Mesenchymal stem cell (in vitro differentiated cells and primary cell): ENCODE measurements around the gene MIPEP.

Experiments
- DNase-seq: peaks from one replicate; pipeline ENCODE4 v3.0.0-alpha.2; 2013
- H2AFZ ChIP-seq: one replicate; pipeline ENCODE4 v1.6.1; 2013; ENCODE audit warnings: low read depth, mild to moderate bottlenecking, control low read depth, inconsistent platforms, low read length, moderate library complexity
- H2AK5ac ChIP-seq: 2 replicates; pipeline ENCODE4 v1.6.1; 2013; ENCODE audit warnings: low read length, moderate library complexity, mild to moderate bottlenecking, inconsistent platforms; ENCODE audit not compliant: severe bottlenecking
- H2BK120ac ChIP-seq: one replicate; pipeline ENCODE4 v1.6.1; 2013; ENCODE audit warnings: low read depth, mild to moderate bottlenecking, inconsistent platforms, low read length, moderate library complexity
- H2BK12ac ChIP-seq, 2 experiments: one replicate each; pipeline ENCODE4 v1.6.1; 2013; ENCODE audit warnings: inconsistent platforms in 2 of 2, low read length in 2 of 2, mild to moderate bottlenecking in 2 of 2, moderate library complexity in 2 of 2, control low read depth in 1 of 2
- H2BK15ac ChIP-seq: one replicate; pipeline ENCODE4 v1.6.1; 2013; ENCODE audit warnings: mild to moderate bottlenecking, low read depth, inconsistent platforms; ENCODE audit not compliant: poor library complexity, severe bottlenecking
- H2BK5ac ChIP-seq: 2 replicates; pipeline ENCODE4 v1.6.1; 2013; ENCODE audit warnings: low read depth, mild to moderate bottlenecking, low read length, control low read depth, inconsistent platforms; ENCODE audit not compliant: poor library complexity, severe bottlenecking
- H3K14ac ChIP-seq, 2 experiments: one replicate each; pipeline ENCODE4 v1.6.1; 2013; ENCODE audit warnings: inconsistent platforms in 2 of 2, low read length in 2 of 2, control low read depth in 1 of 2, mild to moderate bottlenecking in 1 of 2, moderate library complexity in 1 of 2
- H3K18ac ChIP-seq, 2 experiments: one replicate each; pipeline ENCODE4 v1.6.1; 2013; ENCODE audit warnings: inconsistent platforms in 2 of 2, low read length in 2 of 2, control low read depth in 1 of 2, low read depth in 1 of 2, mild to moderate bottlenecking in 1 of 2
- H3K23ac ChIP-seq, 2 experiments: one replicate each; pipeline ENCODE4 v1.6.1; 2013; ENCODE audit warnings: inconsistent platforms in 2 of 2, low read length in 2 of 2, mild to moderate bottlenecking in 2 of 2, moderate library complexity in 2 of 2, control low read depth in 1 of 2
- H3K27ac ChIP-seq: 2 replicates; pipeline ENCODE4 v1.5.1; 2013; ENCODE audit warnings: mild to moderate bottlenecking, moderate library complexity, low read length, control low read depth, inconsistent platforms; ENCODE audit not compliant: poor library complexity, severe bottlenecking
- H3K27me3 ChIP-seq, 2 experiments: 2 replicates each; pipeline versions ENCODE4 v1.6.1 to v1.7.0; 2013; ENCODE audit warnings: low read length in 2 of 2, mild to moderate bottlenecking in 2 of 2, moderate library complexity in 2 of 2, control low read depth in 1 of 2, inconsistent platforms in 1 of 2; ENCODE audit not compliant: control insufficient read depth in 1 of 2, insufficient read depth in 1 of 2
- H3K36me3 ChIP-seq, 2 experiments: 2 replicates each; pipeline versions ENCODE4 v1.6.1 to v1.7.0; 2013; ENCODE audit warnings: low read length in 2 of 2, control low read depth in 1 of 2, inconsistent platforms in 1 of 2, low read depth in 1 of 2, mild to moderate bottlenecking in 1 of 2; ENCODE audit not compliant: insufficient read depth in 2 of 2, control insufficient read depth in 1 of 2
- H3K4ac ChIP-seq, 2 experiments: one replicate each; pipeline ENCODE4 v1.6.1; 2013; ENCODE audit warnings: inconsistent platforms in 2 of 2, low read length in 2 of 2, mild to moderate bottlenecking in 2 of 2, moderate library complexity in 2 of 2, control low read depth in 1 of 2, low read depth in 1 of 2
- H3K4me1 ChIP-seq: 2 replicates; pipeline ENCODE4 v1.6.1; 2013; ENCODE audit warnings: low read depth, low read length, control low read depth; ENCODE audit not compliant: control insufficient read depth, insufficient read depth
- H3K4me2 ChIP-seq: 2 replicates; pipeline ENCODE4 v1.6.1; 2013; ENCODE audit warnings: low read length, mild to moderate bottlenecking, inconsistent platforms; ENCODE audit not compliant: poor library complexity, severe bottlenecking
- H3K4me3 ChIP-seq, 2 experiments: 2 replicates each; pipeline versions ENCODE4 v1.5.1 to v1.7.0; 2013; ENCODE audit warnings: low read length in 2 of 2, mild to moderate bottlenecking in 2 of 2, control low read depth in 1 of 2, low read depth in 1 of 2; ENCODE audit not compliant: insufficient read depth in 1 of 2
- H3K79me1 ChIP-seq: replicated peaks from 2 replicates; pipeline ENCODE4 v1.6.1; 2013; ENCODE audit warnings: mild to moderate bottlenecking, control low read depth, low read length, inconsistent platforms; ENCODE audit not compliant: poor library complexity, severe bottlenecking
- H3K9ac ChIP-seq: 2 replicates; pipeline ENCODE4 v1.7.0; 2013; ENCODE audit warnings: mild to moderate bottlenecking, low read length, moderate library complexity
- H3K9me3 ChIP-seq: 2 replicates; pipeline ENCODE4 v1.7.0; 2013; ENCODE audit warnings: mild to moderate bottlenecking, low read length; ENCODE audit not compliant: control insufficient read depth
- H4K8ac ChIP-seq: one replicate; pipeline ENCODE4 v1.6.1; 2013; ENCODE audit warnings: inconsistent platforms, mild to moderate bottlenecking, low read length, moderate library complexity
- H4K91ac ChIP-seq: one replicate; pipeline ENCODE4 v1.6.1; 2013; ENCODE audit warnings: mild to moderate bottlenecking, low read length, inconsistent platforms
- WGBS: methylation state at CpG from one replicate; pipeline ENCODE4 v1.1.7; 2013; ENCODE audit warnings: mixed read lengths; 5-methylcytosine and 5-hydroxymethylcytosine counted together

Gene MIPEP

DNA sequence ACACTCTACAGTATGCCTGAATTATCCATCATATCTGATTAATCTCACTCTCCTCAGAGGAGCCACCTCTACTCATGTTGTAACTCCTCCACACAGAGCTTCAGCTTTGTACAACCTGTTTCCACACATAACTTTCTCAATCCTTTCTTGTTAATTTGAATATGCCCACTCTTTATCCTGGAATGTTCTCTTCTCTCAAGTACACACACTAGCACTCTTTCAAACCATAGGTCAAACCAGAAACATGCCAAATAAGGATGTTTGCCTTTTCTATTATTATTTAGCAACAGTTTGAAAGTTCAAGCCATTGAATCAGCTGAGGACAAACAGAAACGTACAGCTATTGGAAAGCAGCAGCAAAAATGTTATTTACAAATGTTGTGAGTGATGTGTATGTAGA, 110.3 kb downstream of the MIPEP start:
- Histone ChIP-seq H3K23ac (no peak overlapping the region), H4K8ac (no peak overlapping the region), H3K4me1 (peaks cover 2% of the 10 kb centered on the region), H3K9me3 (no peaks in the 10 kb centered on the region), H3K27ac (no peak overlapping the region), H3K36me3 (peaks cover 0 to 4% of the 10 kb centered on the region in 2 experiments), H2BK12ac (no peak overlapping the region), H2BK5ac (no peak overlapping the region), H2BK120ac (no peak overlapping the region), H2AFZ (no peak overlapping the region), H3K79me1 (no peaks in the 10 kb centered on the region), H3K14ac (no peak overlapping the region), H3K9ac (no peak overlapping the region), H3K4me3 (no peak overlapping the region), H3K27me3 (no peaks in the 10 kb centered on the region), H2AK5ac (no peak overlapping the region), H2BK15ac (no peak overlapping the region), H4K91ac (no peak overlapping the region), H3K4me2 (no peak overlapping the region), H3K4ac (no peak overlapping the region), H3K18ac (no peak overlapping the region)
- DNase-seq = peak; percentile 82
- 20% methylated on average over 1 of the region's 1 CpG for WGBS

DNA sequence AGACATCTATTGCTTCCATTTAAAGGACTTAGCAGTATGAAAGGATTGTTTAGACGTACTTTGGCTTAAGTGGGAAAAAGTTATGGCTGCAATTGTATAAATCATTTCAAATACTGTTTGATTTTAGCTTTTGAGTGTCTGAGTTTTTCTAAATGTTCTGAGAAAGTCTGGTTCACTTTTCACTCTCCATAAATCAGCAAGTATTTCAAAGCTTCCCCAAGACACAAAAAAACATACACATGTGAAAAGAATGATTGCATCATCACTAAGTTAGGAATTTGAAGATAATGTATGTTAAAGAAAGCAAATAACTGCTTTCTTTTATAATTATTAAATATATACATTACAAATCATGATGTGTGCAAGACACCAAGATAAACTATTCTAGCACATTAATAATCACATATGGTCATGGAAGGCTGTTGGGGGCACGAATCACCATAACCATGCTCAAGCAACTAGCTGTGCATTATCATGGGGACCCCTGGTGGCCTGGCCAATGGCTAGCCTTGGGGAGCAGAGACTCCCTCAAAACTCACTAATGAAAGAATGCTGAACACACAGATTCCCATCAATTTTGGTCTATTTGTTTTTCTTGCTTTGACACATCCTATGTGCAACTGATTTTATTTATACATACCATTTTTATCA, 111.1 kb downstream of the MIPEP start:
- Histone ChIP-seq H3K18ac (no peak overlapping the region), H2BK15ac (no peak overlapping the region), H3K14ac (no peak overlapping the region)

DNA sequence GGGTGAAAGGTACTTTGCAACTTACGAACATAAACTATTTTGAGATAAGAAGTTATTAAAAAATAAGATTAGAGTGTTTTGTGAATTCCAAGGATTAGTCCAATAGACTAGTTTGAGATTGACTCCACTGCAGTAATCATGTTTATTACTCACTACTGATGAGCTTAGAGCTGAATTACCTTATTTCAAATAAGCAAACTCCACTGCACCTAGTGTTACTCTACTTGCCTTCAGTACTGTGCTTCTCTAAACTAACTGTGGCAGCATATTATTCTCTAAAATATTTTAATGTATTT, 111.7 kb downstream of the MIPEP start:
- Histone ChIP-seq H2BK120ac (no peak overlapping the region), H3K27ac (no peak overlapping the region), H3K79me1 (no peaks in the 10 kb centered on the region), H3K27me3 (no peaks in the 10 kb centered on the region), H3K18ac (no peak overlapping the region), H3K9me3 (no peaks in the 10 kb centered on the region), H2BK15ac (no peak overlapping the region), H3K9ac (no peak overlapping the region), H3K23ac (no peak overlapping the region), H3K36me3 (peaks cover 0 to 4% of the 10 kb centered on the region in 2 experiments), H3K4me2 (no peak overlapping the region), H2BK12ac (no peak overlapping the region), H2BK5ac (no peak overlapping the region), H3K14ac (no peak overlapping the region), H4K8ac (no peak overlapping the region), H2AFZ (no peak overlapping the region), H3K4me1 (peaks cover 2% of the 10 kb centered on the region), H3K4me3 (no peak overlapping the region), H4K91ac (no peak overlapping the region), H2AK5ac (no peak overlapping the region), H3K4ac (no peak overlapping the region)
- DNase-seq = no peak
- WGBS = no CpG with 5 or more reads among the region's 1 CpG

More for the DNA sequence above, 111.1 kb downstream of the MIPEP start:
- Histone ChIP-seq H4K91ac (no peak overlapping the region), H3K27me3 (no peaks in the 10 kb centered on the region), H3K9ac (no peak overlapping the region), H3K4me3 (no peak overlapping the region), H2AK5ac (no peak overlapping the region), H2BK12ac (no peak overlapping the region), H2BK5ac (no peak overlapping the region), H2BK120ac (no peak overlapping the region), H3K4me2 (no peak overlapping the region), H3K36me3 (peaks cover 0 to 4% of the 10 kb centered on the region in 2 experiments), H4K8ac (no peak overlapping the region), H3K4me1 (peaks cover 2% of the 10 kb centered on the region), H3K9me3 (no peaks in the 10 kb centered on the region), H3K23ac (no peak overlapping the region), H3K4ac (no peak overlapping the region), H2AFZ (no peak overlapping the region), H3K79me1 (no peaks in the 10 kb centered on the region), H3K27ac (no peak overlapping the region)
- WGBS = 0% methylated on average over 1 of the region's 2 CpGs
- no peak for DNase-seq

DNA sequence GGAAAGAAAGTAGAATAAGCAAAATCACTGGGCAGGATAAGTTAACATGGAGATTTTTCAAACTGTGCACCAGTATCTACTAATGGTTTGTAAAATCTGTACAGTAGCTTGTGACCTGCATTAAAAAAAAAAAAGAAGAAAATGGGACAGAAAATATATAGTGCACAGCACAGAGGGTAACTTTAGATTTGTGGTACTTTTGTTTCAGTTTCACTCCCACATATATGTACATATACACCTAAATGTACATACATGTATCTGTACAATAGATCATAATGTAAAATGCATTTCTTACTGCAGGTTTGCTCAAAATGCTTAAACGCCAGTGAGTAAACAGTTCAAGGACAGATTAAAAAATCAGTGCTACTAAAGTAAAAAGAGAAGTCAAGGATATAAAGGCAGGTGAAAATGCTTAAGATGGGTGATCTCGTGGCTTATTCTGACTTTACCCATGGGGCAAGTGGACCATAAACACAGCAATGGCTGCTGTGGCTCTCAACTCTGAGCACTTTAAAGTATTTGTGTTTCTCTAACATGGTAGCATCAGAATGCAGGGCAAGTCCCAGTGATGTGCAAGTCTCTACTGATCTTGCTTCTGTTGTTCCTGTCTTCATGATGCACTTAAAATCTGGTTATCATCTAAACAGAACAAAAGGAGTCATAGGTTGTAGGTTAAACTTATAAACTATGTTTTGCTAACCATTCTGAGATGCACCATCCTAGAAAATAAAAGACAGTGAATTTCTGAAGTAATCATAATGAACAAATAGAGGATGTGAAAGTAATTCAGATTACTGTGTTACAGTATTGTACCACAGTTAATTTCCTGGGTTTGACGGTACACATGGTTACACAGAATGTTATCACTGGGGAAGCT, 112.3 kb downstream of the MIPEP start:
- Histone ChIP-seq H3K36me3 (peaks cover 0 to 4% of the 10 kb centered on the region in 2 experiments), H3K18ac (no peak overlapping the region), H3K23ac (no peak overlapping the region), H3K14ac (no peak overlapping the region), H2BK12ac (no peak overlapping the region), H2BK120ac (no peak overlapping the region), H3K9me3 (no peaks in the 10 kb centered on the region), H3K4me3 (no peak overlapping the region), H3K27ac (no peak overlapping the region), H4K91ac (no peak overlapping the region), H3K4me2 (no peak overlapping the region), H2BK5ac (no peak overlapping the region), H3K27me3 (no peaks in the 10 kb centered on the region), H4K8ac (no peak overlapping the region), H2BK15ac (no peak overlapping the region), H3K4ac (no peak overlapping the region), H3K9ac (no peak overlapping the region), H2AFZ (no peak overlapping the region), H2AK5ac (no peak overlapping the region), H3K4me1 (peaks cover 2% of the 10 kb centered on the region), H3K79me1 (no peaks in the 10 kb centered on the region)
- DNase-seq = no peak
- 94% methylated on average over 3 of the region's 3 CpGs for WGBS
